Spleen (tissue), 11 donors: ENCODE data around the gene ALDH2. TPM values are rescaled to one million over a fixed set of nuclear protein-coding genes. Genes with fewer than 3 reads are reported as not detected.
"Not testable (repeated sequence)": the region's sequence is repeated elsewhere in the genome, so short reads cannot be mapped to it uniquely, and the experiment has no call there.

Experiments used
- DNase-seq: peaks from one replicate; pipeline ENCODE4 v3.0.0-alpha.2; 2020
- H3K27ac ChIP-seq, 8 donors: fragments of 200-600 bp; sonication (generic) in 7 of 8; 1 replicate in 4 of 8; 2 replicates in 4 of 8; pipeline versions ENCODE4 v1.5.0 to v1.8.0; 2016 to 2021; ENCODE audit warnings: inconsistent platforms in 4 of 8, mild to moderate bottlenecking in 4 of 8, moderate library complexity in 1 of 8
- H3K27me3 ChIP-seq, 7 donors: fragments of 200-600 bp; sonication (generic) in 6 of 7; replicated peaks in 1 of 7; 1 replicate in 4 of 7; 2 replicates in 3 of 7; pipeline versions ENCODE4 v1.5.0 to v1.8.0; 2016 to 2021; ENCODE audit warnings: inconsistent platforms in 3 of 7, mild to moderate bottlenecking in 1 of 7
- H3K36me3 ChIP-seq, 6 donors: fragments of 200-600 bp; sonication (generic) in 5 of 6; 1 replicate in 4 of 6; 2 replicates in 2 of 6; pipeline versions ENCODE4 v1.5.0 to v1.8.0; 2016 to 2021; ENCODE audit warnings: inconsistent platforms in 2 of 6
- H3K4me1 ChIP-seq, 6 donors: fragments of 200-600 bp; sonication (generic) in 5 of 6; 1 replicate in 3 of 6; 2 replicates in 3 of 6; pipeline versions ENCODE4 v1.5.0 to v1.8.0; 2016 to 2021; ENCODE audit warnings: inconsistent platforms in 3 of 6
- H3K4me3 ChIP-seq, 8 donors: fragments of 200-600 bp; sonication (generic) in 7 of 8; 1 replicate in 4 of 8; 2 replicates in 4 of 8; pipeline versions ENCODE4 v1.5.0 to v1.8.0; 2016 to 2021; ENCODE audit warnings: inconsistent platforms in 4 of 8, mild to moderate bottlenecking in 4 of 8, moderate library complexity in 2 of 8
- H3K9me3 ChIP-seq, 8 donors: fragments of 200-600 bp; sonication (generic) in 7 of 8; 1 replicate in 4 of 8; 2 replicates in 4 of 8; pipeline versions ENCODE4 v1.5.0 to v1.8.0; 2016 to 2021; ENCODE audit warnings: inconsistent platforms in 4 of 8
- CTCF ChIP-seq, 11 experiments: fragments of 200-600 bp in 7 of 11; fragments of 450-650 bp in 4 of 11; sonication (generic) in 4 of 11; IDR thresholded peaks in 8 of 11; conservative IDR thresholded peaks in 3 of 11; 1 replicate in 7 of 11; 2 replicates in 4 of 11; pipeline versions ENCODE4 v1.4.0 to v1.8.0; 2016 to 2021; ENCODE audit warnings: antibody characterized with exemption in 11 of 11, inconsistent platforms in 4 of 11, mild to moderate bottlenecking in 1 of 11
- POLR2A ChIP-seq, 3 donors: fragments of 450-650 bp; IDR thresholded peaks; one replicate each; pipeline ENCODE4 v1.5.1; 2017; ENCODE audit warnings: antibody characterized with exemption in 3 of 3, mild to moderate bottlenecking in 1 of 3
- POLR2AphosphoS5 ChIP-seq, 3 donors: sonication (generic); formaldehyde crosslinking; IDR thresholded peaks; one replicate each; pipeline ENCODE4 v1.5.1; 2017; ENCODE audit warnings: antibody characterized with exemption in 3 of 3
- WGBS, 5 donors: extraction: QIAGEN DNeasy Blood & Tissue Kit in 3 of 5; methylation state at CpG; one replicate each; pipeline versions ENCODE4 v1.1.5 to v1.1.7; 2013 to 2018; 5-methylcytosine and 5-hydroxymethylcytosine counted together
- intact Hi-C: fragments of 100-400 bp; cut with DNase I; formaldehyde crosslinking; loops from one replicate; pipeline ENCODE4 v1.15.0; 2023; ENCODE audit warnings: low total_unique reads
- polyA plus RNA-seq, 3 donors: library from polyadenylated mRNA; stranded (reverse); fragments of 200-250 nt; gene quantifications; one replicate each; pipeline ENCODE4 v1.2.1, GENCODE V29; 2013
- total RNA-seq, 7 donors: library from RNA; depleted of rRNA in 3 of 7; stranded (reverse); fragments of >200 nt in 3 of 7; fragmentation: NEBNext Ultra II Directional in 4 of 7; extraction: Animal tissue kit (Norgen Biotek cat#: 25700) in 4 of 7; gene quantifications; one replicate each; pipeline versions ENCODE4 v1.1.0 to v1.2.1, GENCODE V29; 2016 to 2021
- donor health status: healthy with polysubstance abuse.
- donor health status: DM: no; HTN: no; CAD: no; lungs with moderate emphysema.
- donor health status: DM: no; HTN: no; CAD: no.
- donor health status: Bipolar disorder and iron deficiency.
- donor health status: healthy.
- donor health status: DM: no; HTN: no; CAD: no.
- donor health status: DM: yes; HTN: yes; CAD: no.

Gene ALDH2
- total and polyA plus RNA-seq, 10 donors, result 30.8 to 78.9 (median 47.5) TPM

GRCh38 chr12:111812881-111813741 lies 46.4 kb downstream of the ALDH2 start:
- intact Hi-C loops, result loop anchor here (5.0 kb wide), 1 partner anchor 61 kb away; no protein-coding TSS in a partner anchor
- 18 to 23% (median 19%) methylated on average over 13 of the region's 13 CpGs for WGBS, 5 donors
- peak overlapping the region in 1 of 8 donors; percentile 14 for H3K27ac ChIP-seq

GRCh38 chr12:111816065-111816615 lies 49.4 kb downstream of the ALDH2 start:
- Histone ChIP-seq H3K9me3 (no peaks in the 10 kb centered on the region), H3K27me3 (no peaks in the 10 kb centered on the region), H3K4me3 (no peak overlapping the region), H3K36me3 (peaks cover 0 to 14% (median 3%) of the 10 kb centered on the region in 6 donors), H3K27ac (no peak overlapping the region), H3K4me1 (peaks cover 0 to 12% (median 9%) of the 10 kb centered on the region in 6 donors)
- intact Hi-C loops, result no loop called here
- WGBS, 5 donors, result 85 to 91% (median 87%) methylated on average over 6 of the region's 6 CpGs
- no peak for DNase-seq
- no peak for TF ChIP-seq CTCF (IDR thresholded peaks at IDR 0.05 in 8 of 11, conservative IDR thresholded peaks at IDR 0.05 in 3 of 11)

More at GRCh38 chr12:111812881-111813741, 46.4 kb downstream of the ALDH2 start:
- Histone ChIP-seq H3K9me3 (no peaks in the 10 kb centered on the region), H3K36me3 (peaks cover 0 to 45% (median 23%) of the 10 kb centered on the region in 6 donors), H3K4me1 (peaks cover 0 to 12% (median 9%) of the 10 kb centered on the region in 6 donors), H3K4me3 (no peak overlapping the region), H3K27me3 (no peaks in the 10 kb centered on the region)
- DNase-seq, result peak; percentile 84
- TF ChIP-seq POLR2A (IDR thresholded peaks at IDR 0.05), result no peak
- peak; percentile 56 to 89 (median 79) for TF ChIP-seq CTCF (IDR thresholded peaks at IDR 0.05 in 8 of 11, conservative IDR thresholded peaks at IDR 0.05 in 3 of 11)
- TF ChIP-seq POLR2AphosphoS5 (IDR thresholded peaks at IDR 0.05), result peak in 1 of 3 donors; percentile 67

GRCh38 chr12:111816898-111817297 lies 50.2 kb downstream of the ALDH2 start:
- H3K27me3 ChIP-seq, H3K9me3 ChIP-seq, H3K4me3 ChIP-seq, DNase-seq, intact Hi-C loops, H3K36me3 ChIP-seq, H3K27ac ChIP-seq: not testable (repeated sequence)
- 67 to 90% (median 75%) methylated on average over 3 of the region's 3 CpGs for WGBS, 5 donors
- H3K4me1 ChIP-seq, result peaks cover 0 to 12% (median 9%) of the 10 kb centered on the region in 6 donors

- 86 to 95% (median 91%) methylated on average over 8 of the region's 8 CpGs for WGBS, 5 donors
- Histone ChIP-seq H3K27me3 (no peaks in the 10 kb centered on the region), H3K9me3 (no peaks in the 10 kb centered on the region), H3K4me1 (peaks cover 0 to 12% (median 2%) of the 10 kb centered on the region in 6 donors), H3K4me3 (no peak overlapping the region), H3K36me3 (no peaks in the 10 kb centered on the region), H3K27ac (no peak overlapping the region)
- no peak for DNase-seq
- intact Hi-C loops, result no loop called here
- TF ChIP-seq POLR2AphosphoS5 (IDR thresholded peaks at IDR 0.05), result no peak
- no peak for TF ChIP-seq CTCF (IDR thresholded peaks at IDR 0.05 in 8 of 11, conservative IDR thresholded peaks at IDR 0.05 in 3 of 11)
- no peak for TF ChIP-seq POLR2A (IDR thresholded peaks at IDR 0.05)
Measured at GRCh38 chr12:111818340-111818739, 51.6 kb downstream of the ALDH2 start.
